H1 (cell line): ENCODE results near the gene NDUFA5. TPM values are rescaled to one million over a fixed set of nuclear protein-coding genes. Genes with fewer than 3 reads are reported as not detected.

Experiments
- polyA plus RNA-seq, 7 experiments: library from polyadenylated mRNA; depleted of rRNA in 3 of 7; stranded (reverse) in 5 of 7; unstranded in 2 of 7; fragments of >200 nt in 5 of 7; fragments of 200-250 nt in 2 of 7; gene quantifications; 1 replicate in 5 of 7; 2 replicates in 1 of 7; 4 replicates in 1 of 7; pipeline versions ENCODE4 v1.2.1 to v1.2.3, GENCODE V29; 2011 to 2013; ENCODE audit warnings: missing spikeins in 2 of 7, mixed read lengths in 2 of 7
- total RNA-seq: library from RNA; stranded (reverse); fragmentation: NEBNext Ultra II Directional; extraction: Animal tissue kit (Norgen Biotek cat#: 25700); gene quantifications from 2 replicates; pipeline ENCODE4 v1.2.1, GENCODE V29; 2021

Gene NDUFA5
- total and polyA plus RNA-seq, 2 of the 8 experiments (the other 6 are each of a cell fraction or from before 2014, with no cell fraction given) = 7.6 to 76.3 TPM

Other genes starting within 250 kb of the NDUFA5 start
- 0.82 and 0.96 TPM in 2 replicates for gene IQUB, start 23.2 kb downstream of the NDUFA5 start, total RNA-seq
- 0.08 and 0.12 TPM in 2 replicates for gene IQUB, start 23.2 kb downstream of the NDUFA5 start, polyA plus RNA-seq (2011; rRNA removed)
- not detected in 2 replicates for gene ASB15, start 44.0 kb upstream of the NDUFA5 start, total RNA-seq
- gene ASB15, start 44.0 kb upstream of the NDUFA5 start, polyA plus RNA-seq (2011; rRNA removed) = not detected in 2 replicates
- gene LMOD2, start 98.0 kb upstream of the NDUFA5 start, total RNA-seq = 0.22 TPM in 1 of 2 replicates, not detected in the other
- gene LMOD2, start 98.0 kb upstream of the NDUFA5 start, polyA plus RNA-seq (2011; rRNA removed) = 0.03 TPM in 1 of 2 replicates, not detected in the other
- 37.1 and 38.9 TPM in 2 replicates for gene WASL, start 191.2 kb upstream of the NDUFA5 start, total RNA-seq
- gene WASL, start 191.2 kb upstream of the NDUFA5 start, polyA plus RNA-seq (2011; rRNA removed) = 6.0 and 7.7 TPM in 2 replicates